ENCODE results near the gene CSNK2B.

Gene CSNK2B

GRCh38 chr6:31651602-31652191, 14.2 kb upstream of the CSNK2B start:
- TF ChIP-seq CTCF (IDR thresholded peaks at IDR 0.05; ENCODE audit: extremely low read depth, missing control alignments) = no peak
- DNase-seq (ENCODE audit: low spot score) = peak; percentile 73

- DNase-seq (ENCODE audit: low spot score) = peak; percentile 92
- TF ChIP-seq CTCF (IDR thresholded peaks at IDR 0.05; ENCODE audit: extremely low read depth, missing control alignments) = no peak
Observed at GRCh38 chr6:31652925-31653724, 12.8 kb upstream of the CSNK2B start.

GRCh38 chr6:31654574-31655348, 11.1 kb upstream of the CSNK2B start:
- no peak for TF ChIP-seq CTCF (IDR thresholded peaks at IDR 0.05; ENCODE audit: extremely low read depth, missing control alignments)
- DNase-seq (ENCODE audit: low spot score) = no peak

GRCh38 chr6:31655349-31656237, 10.3 kb upstream of the CSNK2B start, which contains the start of gene APOM:
Gene APOM, plus strand, starts transcription at chr6:31655894. Its CDS starts 73 bp downstream, at chr6:31655967.
- no peak for TF ChIP-seq CTCF (IDR thresholded peaks at IDR 0.05; ENCODE audit: extremely low read depth, missing control alignments)

GRCh38 chr6:31657406-31658157, 8.3 kb upstream of the CSNK2B start:
- DNase-seq (ENCODE audit: low spot score) = no peak
- TF ChIP-seq CTCF (IDR thresholded peaks at IDR 0.05; ENCODE audit: extremely low read depth, missing control alignments) = no peak

More at GRCh38 chr6:31655349-31656237, 10.3 kb upstream of the CSNK2B start, which contains the start of gene APOM:
- no peak for DNase-seq (ENCODE audit: low spot score)

GRCh38 chr6:31658158-31658688, 7.7 kb upstream of the CSNK2B start:
- no peak for TF ChIP-seq CTCF (IDR thresholded peaks at IDR 0.05; ENCODE audit: extremely low read depth, missing control alignments)
- DNase-seq (ENCODE audit: low spot score) = no peak
